SK-N-SH treated with all-trans-retinoic acid at 6 μM for 48 hours (cell line): ENCODE data around the gene EIF4ENIF1.

ENCODE experiments used
- ARNTL ChIP-seq: fragments of 450-650 bp; formaldehyde crosslinking; IDR thresholded peaks from 2 replicates; pipeline ENCODE4 v1.5.0; 2020; ENCODE audit warnings: low read depth, mild to moderate bottlenecking, moderate library complexity, borderline replicate concordance
- BACH2 ChIP-seq: fragments of 250-450 bp; sonication (Bioruptor Pico); IDR thresholded peaks from 2 replicates; pipeline ENCODE4 v1.9.0; 2021; ENCODE audit warnings: mild to moderate bottlenecking, borderline replicate concordance

DNA sequence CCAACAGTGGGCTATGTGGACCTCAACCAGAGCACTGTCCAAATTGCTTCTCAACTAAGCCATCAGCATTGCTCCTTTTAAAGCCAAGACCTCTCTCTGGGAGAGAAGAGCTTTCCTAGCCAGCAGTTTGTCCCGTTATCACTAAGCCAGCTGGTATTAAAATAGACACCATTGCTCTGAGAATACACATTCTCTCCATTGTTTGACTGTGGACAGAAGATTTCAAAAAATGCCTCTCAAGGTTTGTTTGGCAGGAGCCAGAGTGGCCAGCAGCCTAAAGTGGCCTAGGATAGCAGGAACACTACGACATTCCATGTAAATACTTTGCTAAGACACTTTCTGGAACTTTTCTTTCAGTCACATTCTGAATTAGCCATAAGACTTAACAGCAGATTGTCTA lies 41.3 kb downstream of the EIF4ENIF1 start:
- TF ChIP-seq BACH2 (CRISPR knock-in tag), result no peak
- TF ChIP-seq ARNTL (CRISPR knock-in tag), result no peak
